HuH-7 (cell line): ENCODE measurements around the gene NF2.
A peak's percentile ranks its signal among the peaks of the same experiment; 100 is the strongest.
"Not testable (repeated sequence)": the region's sequence is repeated elsewhere in the genome, so short reads cannot be mapped to it uniquely, and the experiment has no call there.

Experiments
- DNase-seq: peaks from one replicate; pipeline ENCODE4 v3.0.0; 2011; ENCODE audit warnings: low spot score

The NF2 gene

GRCh38 chr22:29603358-29604075, at the start of gene NF2:
Gene NF2 (plus strand): TSS chr22:29603633. CDS start chr22:29603999, 366 bp downstream.
- DNase-seq = peak; percentile 100

- no peak for DNase-seq
These were observed 48.3 kb upstream of the NF2 start for GRCh38 chr22:29555065-29555644.

- no peak for DNase-seq
These were observed 44.4 kb upstream of the NF2 start for GRCh38 chr22:29559030-29559429.

- no peak for DNase-seq
These were observed 43.6 kb upstream of the NF2 start for GRCh38 chr22:29559853-29560252.

GRCh38 chr22:29563652-29564460, 39.6 kb upstream of the NF2 start:
- no peak for DNase-seq

GRCh38 chr22:29566513-29566912, 36.9 kb upstream of the NF2 start:
- DNase-seq = not testable (repeated sequence)

GRCh38 chr22:29567338-29567737, 36.1 kb upstream of the NF2 start:
- no peak for DNase-seq

- DNase-seq = peak; percentile 46
These were observed 34.3 kb upstream of the NF2 start for GRCh38 chr22:29569011-29569678.

GRCh38 chr22:29570456-29570855, 33.0 kb upstream of the NF2 start:
- DNase-seq = no peak

GRCh38 chr22:29570912-29571549, 32.4 kb upstream of the NF2 start:
- DNase-seq = no peak

- peak; percentile 65 for DNase-seq
These were observed 28.5 kb upstream of the NF2 start for GRCh38 chr22:29574762-29575450.

GRCh38 chr22:29578462-29579200, 24.8 kb upstream of the NF2 start:
- DNase-seq = no peak

- DNase-seq = peak; percentile 80
These were observed 23.1 kb upstream of the NF2 start for GRCh38 chr22:29580200-29580810.

- no peak for DNase-seq
These were observed 21.6 kb upstream of the NF2 start for GRCh38 chr22:29581799-29582198.

- DNase-seq = no peak
These were observed 18.5 kb upstream of the NF2 start for GRCh38 chr22:29584975-29585374.

- not testable (repeated sequence) for DNase-seq
These were observed 17.2 kb upstream of the NF2 start for GRCh38 chr22:29586193-29586705.

GRCh38 chr22:29587938-29588699, 15.3 kb upstream of the NF2 start:
- DNase-seq = no peak

- DNase-seq = peak; percentile 51
These were observed 9.5 kb upstream of the NF2 start for GRCh38 chr22:29593923-29594322.

GRCh38 chr22:29594447-29594846, 9.0 kb upstream of the NF2 start:
- DNase-seq = not testable (repeated sequence)
